GM12873 (cell line): Measurements from ENCODE around the gene IP6K2.

Experiments used
- CTCF ChIP-seq: IDR thresholded peaks from 2 replicates; pipeline ENCODE4 v1.5.1; 2012; ENCODE audit warnings: low read depth, mild to moderate bottlenecking, moderate library complexity, low read length, control low read depth; ENCODE audit not compliant: insufficient read depth; ENCODE audit errors: missing control alignments

The IP6K2 gene

GRCh38 chr3:48727511-48727910 is 10.5 kb upstream of the IP6K2 start:
- no peak for TF ChIP-seq CTCF

GRCh38 chr3:48723725-48724124 is 6.7 kb upstream of the IP6K2 start:
- TF ChIP-seq CTCF = no peak

GRCh38 chr3:48716508-48716981 is 476 bp downstream of the IP6K2 start:
- no peak for TF ChIP-seq CTCF

- TF ChIP-seq CTCF = no peak
Measured at GRCh38 chr3:48715174-48715800, 1.7 kb downstream of the IP6K2 start.

GRCh38 chr3:48711727-48712126 is 5.3 kb downstream of the IP6K2 start:
- no peak for TF ChIP-seq CTCF

GRCh38 chr3:48709051-48709461 is 8.0 kb downstream of the IP6K2 start:
- TF ChIP-seq CTCF = no peak

- no peak for TF ChIP-seq CTCF
Measured at GRCh38 chr3:48708481-48708889, 8.5 kb downstream of the IP6K2 start.
